ENCODE data around the gene HSD17B8.

DNA sequence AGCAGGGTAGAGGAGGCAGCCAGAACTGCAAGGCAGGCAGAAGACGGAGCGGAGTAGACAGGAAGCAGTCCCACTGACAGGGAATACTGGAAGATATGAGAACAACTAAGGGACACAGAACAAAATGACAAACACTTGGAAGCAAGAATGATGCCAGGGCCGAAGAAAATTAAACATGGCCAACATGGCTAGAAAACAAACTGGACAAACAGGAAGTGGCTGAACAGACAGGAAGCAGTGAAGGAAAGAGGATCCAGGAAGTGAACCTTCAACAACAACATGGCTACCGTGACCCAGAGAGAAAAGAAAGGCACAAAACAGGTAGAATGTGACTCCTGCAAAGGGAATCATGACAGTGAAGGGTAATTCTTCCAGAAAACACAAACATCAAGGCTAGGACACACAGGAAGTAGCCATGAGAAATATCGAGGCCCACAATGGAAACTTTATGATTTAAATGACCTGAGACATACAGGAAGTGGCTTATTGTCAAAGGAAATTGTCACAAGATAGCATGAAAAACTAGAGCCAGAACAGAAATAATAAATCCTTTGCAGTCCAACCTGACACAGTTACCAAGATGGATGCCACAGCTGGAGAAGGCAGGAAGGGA is 21.3 kb upstream of the HSD17B8 start:
- TF ChIP-seq, protein P1, sequence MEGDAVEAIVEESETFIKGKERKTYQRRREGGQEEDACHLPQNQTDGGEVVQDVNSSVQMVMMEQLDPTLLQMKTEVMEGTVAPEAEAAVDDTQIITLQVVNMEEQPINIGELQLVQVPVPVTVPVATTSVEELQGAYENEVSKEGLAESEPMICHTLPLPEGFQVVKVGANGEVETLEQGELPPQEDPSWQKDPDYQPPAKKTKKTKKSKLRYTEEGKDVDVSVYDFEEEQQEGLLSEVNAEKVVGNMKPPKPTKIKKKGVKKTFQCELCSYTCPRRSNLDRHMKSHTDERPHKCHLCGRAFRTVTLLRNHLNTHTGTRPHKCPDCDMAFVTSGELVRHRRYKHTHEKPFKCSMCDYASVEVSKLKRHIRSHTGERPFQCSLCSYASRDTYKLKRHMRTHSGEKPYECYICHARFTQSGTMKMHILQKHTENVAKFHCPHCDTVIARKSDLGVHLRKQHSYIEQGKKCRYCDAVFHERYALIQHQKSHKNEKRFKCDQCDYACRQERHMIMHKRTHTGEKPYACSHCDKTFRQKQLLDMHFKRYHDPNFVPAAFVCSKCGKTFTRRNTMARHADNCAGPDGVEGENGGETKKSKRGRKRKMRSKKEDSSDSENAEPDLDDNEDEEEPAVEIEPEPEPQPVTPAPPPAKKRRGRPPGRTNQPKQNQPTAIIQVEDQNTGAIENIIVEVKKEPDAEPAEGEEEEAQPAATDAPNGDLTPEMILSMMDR (IDR thresholded peaks at IDR 0.05), result no peak
- TF ChIP-seq POLR2A (IDR thresholded peaks at IDR 0.05) (no peak), POLR2AphosphoS5 (IDR thresholded peaks at IDR 0.05) (no peak), EP300 (IDR thresholded peaks at IDR 0.05) (no peak)
